NCI-H187 (cell line): Measurements from ENCODE around the gene THADA.
"Not testable (repeated sequence)": the region's sequence is repeated elsewhere in the genome, so short reads cannot be mapped to it uniquely, and the experiment has no call there.

ENCODE experiments used
- DNase-seq, 2 experiments: peaks; one replicate each; lab custom pipeline; 2025; lab: John Stamatoyannopoulos, UW

THADA gene

GRCh38 chr2:43414586-43415135, 181.2 kb downstream of the THADA start:
- no peak for DNase-seq

GRCh38 chr2:43414033-43414432, 181.8 kb downstream of the THADA start:
- no peak for DNase-seq

- DNase-seq: no peak
Measured at GRCh38 chr2:43412114-43412753, 183.6 kb downstream of the THADA start.

GRCh38 chr2:43410055-43410604, 185.7 kb downstream of the THADA start:
- no peak for DNase-seq

GRCh38 chr2:43408407-43409160, 187.3 kb downstream of the THADA start:
- DNase-seq: no peak

GRCh38 chr2:43407935-43408334, 187.9 kb downstream of the THADA start:
- no peak for DNase-seq

- DNase-seq: no peak
Measured at GRCh38 chr2:43406651-43407279, 189.1 kb downstream of the THADA start.

- DNase-seq: no peak
Measured at GRCh38 chr2:43405829-43406228, 190.0 kb downstream of the THADA start.

- DNase-seq: no peak
Measured at GRCh38 chr2:43402452-43402937, 193.3 kb downstream of the THADA start.

- DNase-seq: no peak
Measured at GRCh38 chr2:43402002-43402401, 193.8 kb downstream of the THADA start.

- no peak for DNase-seq
Measured at GRCh38 chr2:43400508-43400907, 195.3 kb downstream of the THADA start.

- no peak for DNase-seq
Measured at GRCh38 chr2:43399515-43400264, 196.1 kb downstream of the THADA start.

GRCh38 chr2:43399098-43399497, 196.7 kb downstream of the THADA start:
- no peak for DNase-seq

- no peak for DNase-seq
Measured at GRCh38 chr2:43397821-43398220, 198.0 kb downstream of the THADA start.

- DNase-seq: no peak
Measured at GRCh38 chr2:43397411-43397810, 198.4 kb downstream of the THADA start.

GRCh38 chr2:43396344-43396743, 199.5 kb downstream of the THADA start:
- not testable (repeated sequence) for DNase-seq

GRCh38 chr2:43393918-43394317, 201.9 kb downstream of the THADA start:
- no peak for DNase-seq

- DNase-seq: no peak
Measured at GRCh38 chr2:43391878-43392215, 204.0 kb downstream of the THADA start.

- no peak for DNase-seq
Measured at GRCh38 chr2:43391201-43391877, 204.5 kb downstream of the THADA start.

GRCh38 chr2:43389581-43390466, 206.0 kb downstream of the THADA start:
- no peak for DNase-seq
